ENCODE measurements around the gene ADARB2. TPM values are rescaled to one million over a fixed set of nuclear protein-coding genes. Genes with fewer than 3 reads are reported as not detected.

Gene ADARB2
- total and polyA plus RNA-seq, 2 experiments from 2014 or later: 2.0 to 5.0 TPM

DNA sequence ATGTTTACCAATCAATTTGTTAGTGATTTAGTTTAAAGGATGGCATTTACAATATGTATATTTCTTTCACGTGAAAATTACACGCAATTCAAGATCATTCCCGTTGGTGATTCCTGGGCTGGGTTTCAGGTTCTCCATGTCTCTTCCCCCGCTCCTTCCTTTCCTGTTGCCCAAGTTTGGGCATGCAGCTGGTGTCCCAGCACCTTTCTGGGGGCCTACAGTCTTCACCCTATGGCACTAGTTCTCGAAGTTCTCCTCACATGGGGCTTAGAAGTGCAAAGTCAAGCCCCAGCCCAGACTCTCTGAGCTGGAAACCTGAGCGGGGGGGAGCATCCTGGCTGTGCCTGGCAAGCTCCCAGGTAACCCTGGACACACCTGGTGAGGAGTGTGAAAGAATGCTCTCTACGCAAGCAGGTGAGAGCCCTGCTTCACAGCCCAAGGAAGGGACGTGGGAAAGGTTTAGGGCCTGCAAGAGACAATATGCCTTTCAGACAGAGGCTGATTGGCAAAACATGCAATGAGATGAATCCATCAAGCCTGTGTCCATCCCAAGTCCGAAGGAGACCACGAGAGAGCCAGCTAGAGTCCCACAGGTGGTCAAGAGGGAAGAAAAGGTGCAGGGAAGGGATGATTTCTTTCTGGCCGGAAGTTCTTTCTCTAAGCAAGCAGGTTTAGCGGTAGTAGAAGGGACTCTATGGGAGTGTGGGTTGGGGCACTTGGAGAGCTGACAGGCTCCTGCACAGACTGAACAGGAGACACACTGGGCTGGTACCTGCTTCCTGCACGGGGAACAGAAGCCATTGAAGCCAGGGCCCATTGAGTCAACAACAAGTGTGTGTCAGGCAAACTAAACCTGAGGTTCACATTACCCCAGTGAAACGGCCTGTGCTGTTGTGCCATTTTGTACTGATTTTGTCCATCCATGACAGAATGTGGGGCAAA lies 131.1 kb downstream of the ADARB2 start (continued):
- TF ChIP-seq, protein P1, sequence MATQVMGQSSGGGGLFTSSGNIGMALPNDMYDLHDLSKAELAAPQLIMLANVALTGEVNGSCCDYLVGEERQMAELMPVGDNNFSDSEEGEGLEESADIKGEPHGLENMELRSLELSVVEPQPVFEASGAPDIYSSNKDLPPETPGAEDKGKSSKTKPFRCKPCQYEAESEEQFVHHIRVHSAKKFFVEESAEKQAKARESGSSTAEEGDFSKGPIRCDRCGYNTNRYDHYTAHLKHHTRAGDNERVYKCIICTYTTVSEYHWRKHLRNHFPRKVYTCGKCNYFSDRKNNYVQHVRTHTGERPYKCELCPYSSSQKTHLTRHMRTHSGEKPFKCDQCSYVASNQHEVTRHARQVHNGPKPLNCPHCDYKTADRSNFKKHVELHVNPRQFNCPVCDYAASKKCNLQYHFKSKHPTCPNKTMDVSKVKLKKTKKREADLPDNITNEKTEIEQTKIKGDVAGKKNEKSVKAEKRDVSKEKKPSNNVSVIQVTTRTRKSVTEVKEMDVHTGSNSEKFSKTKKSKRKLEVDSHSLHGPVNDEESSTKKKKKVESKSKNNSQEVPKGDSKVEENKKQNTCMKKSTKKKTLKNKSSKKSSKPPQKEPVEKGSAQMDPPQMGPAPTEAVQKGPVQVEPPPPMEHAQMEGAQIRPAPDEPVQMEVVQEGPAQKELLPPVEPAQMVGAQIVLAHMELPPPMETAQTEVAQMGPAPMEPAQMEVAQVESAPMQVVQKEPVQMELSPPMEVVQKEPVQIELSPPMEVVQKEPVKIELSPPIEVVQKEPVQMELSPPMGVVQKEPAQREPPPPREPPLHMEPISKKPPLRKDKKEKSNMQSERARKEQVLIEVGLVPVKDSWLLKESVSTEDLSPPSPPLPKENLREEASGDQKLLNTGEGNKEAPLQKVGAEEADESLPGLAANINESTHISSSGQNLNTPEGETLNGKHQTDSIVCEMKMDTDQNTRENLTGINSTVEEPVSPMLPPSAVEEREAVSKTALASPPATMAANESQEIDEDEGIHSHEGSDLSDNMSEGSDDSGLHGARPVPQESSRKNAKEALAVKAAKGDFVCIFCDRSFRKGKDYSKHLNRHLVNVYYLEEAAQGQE (IDR thresholded peaks at IDR 0.05; ENCODE audit: unreplicated experiment): no peak
- TF ChIP-seq, protein P2, sequence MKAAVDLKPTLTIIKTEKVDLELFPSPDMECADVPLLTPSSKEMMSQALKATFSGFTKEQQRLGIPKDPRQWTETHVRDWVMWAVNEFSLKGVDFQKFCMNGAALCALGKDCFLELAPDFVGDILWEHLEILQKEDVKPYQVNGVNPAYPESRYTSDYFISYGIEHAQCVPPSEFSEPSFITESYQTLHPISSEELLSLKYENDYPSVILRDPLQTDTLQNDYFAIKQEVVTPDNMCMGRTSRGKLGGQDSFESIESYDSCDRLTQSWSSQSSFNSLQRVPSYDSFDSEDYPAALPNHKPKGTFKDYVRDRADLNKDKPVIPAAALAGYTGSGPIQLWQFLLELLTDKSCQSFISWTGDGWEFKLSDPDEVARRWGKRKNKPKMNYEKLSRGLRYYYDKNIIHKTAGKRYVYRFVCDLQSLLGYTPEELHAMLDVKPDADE (IDR thresholded peaks at IDR 0.05): no peak
- TF ChIP-seq EZH2phosphoT487 (IDR thresholded peaks at IDR 0.05; ENCODE audit: unreplicated experiment): no peak
- no peak for TF ChIP-seq NANOG (IDR thresholded peaks at IDR 0.05; ENCODE audit: borderline replicate concordance)
- TF ChIP-seq EZH2 (IDR thresholded peaks at IDR 0.05; ENCODE audit: low read depth, unreplicated experiment): no peak
- TF ChIP-seq, protein P3, sequence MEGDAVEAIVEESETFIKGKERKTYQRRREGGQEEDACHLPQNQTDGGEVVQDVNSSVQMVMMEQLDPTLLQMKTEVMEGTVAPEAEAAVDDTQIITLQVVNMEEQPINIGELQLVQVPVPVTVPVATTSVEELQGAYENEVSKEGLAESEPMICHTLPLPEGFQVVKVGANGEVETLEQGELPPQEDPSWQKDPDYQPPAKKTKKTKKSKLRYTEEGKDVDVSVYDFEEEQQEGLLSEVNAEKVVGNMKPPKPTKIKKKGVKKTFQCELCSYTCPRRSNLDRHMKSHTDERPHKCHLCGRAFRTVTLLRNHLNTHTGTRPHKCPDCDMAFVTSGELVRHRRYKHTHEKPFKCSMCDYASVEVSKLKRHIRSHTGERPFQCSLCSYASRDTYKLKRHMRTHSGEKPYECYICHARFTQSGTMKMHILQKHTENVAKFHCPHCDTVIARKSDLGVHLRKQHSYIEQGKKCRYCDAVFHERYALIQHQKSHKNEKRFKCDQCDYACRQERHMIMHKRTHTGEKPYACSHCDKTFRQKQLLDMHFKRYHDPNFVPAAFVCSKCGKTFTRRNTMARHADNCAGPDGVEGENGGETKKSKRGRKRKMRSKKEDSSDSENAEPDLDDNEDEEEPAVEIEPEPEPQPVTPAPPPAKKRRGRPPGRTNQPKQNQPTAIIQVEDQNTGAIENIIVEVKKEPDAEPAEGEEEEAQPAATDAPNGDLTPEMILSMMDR (conservative IDR thresholded peaks at IDR 0.05; ENCODE audit: low read depth in 2 of 2): no peak
- no peak for TF ChIP-seq JUNB (IDR thresholded peaks at IDR 0.05; ENCODE audit: unreplicated experiment)

DNA sequence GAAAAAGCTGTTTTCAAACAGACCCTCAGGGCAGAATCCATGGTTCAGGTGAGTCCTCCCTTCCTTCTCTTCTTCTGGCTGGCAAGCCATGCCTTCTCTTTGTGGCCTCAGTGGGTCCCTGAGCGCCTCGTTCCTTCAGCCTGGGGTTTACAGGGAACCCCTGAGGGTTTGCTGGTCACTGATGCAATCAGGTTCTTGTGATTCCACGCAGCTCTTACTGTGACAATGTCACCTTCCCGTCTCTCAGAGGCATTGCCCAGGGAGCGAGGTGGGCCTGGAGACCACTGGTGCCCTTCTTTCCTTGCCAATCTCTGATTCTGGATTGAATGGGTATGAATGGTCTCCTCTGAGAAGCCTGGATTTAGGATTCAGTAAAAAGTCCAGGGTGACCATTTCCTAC lies 132.2 kb downstream of the ADARB2 start:
- H3K4me2 ChIP-seq: no peak overlapping the region
- H3K27me3 Mint-ChIP-seq (ENCODE audit: insufficient read depth, low read depth, poor library complexity): peaks cover 23% of the 10 kb centered on the region
- TF ChIP-seq EZH2 (IDR thresholded peaks at IDR 0.05; ENCODE audit: low read depth, unreplicated experiment) (no peak), POLR2AphosphoS5 (IDR thresholded peaks at IDR 0.05; ENCODE audit: low read depth) (no peak)
- TF ChIP-seq, protein P3 (conservative IDR thresholded peaks at IDR 0.05; ENCODE audit: low read depth in 2 of 2): no peak

More for the DNA sequence above, 132.2 kb downstream of the ADARB2 start:
- Mint-ChIP-seq H3K4me3 (no peak overlapping the region), H3K27ac (no peak overlapping the region), H3K4me1 (peaks cover 37% of the 10 kb centered on the region), H3K36me3 (ENCODE audit: low read depth) (no peaks in the 10 kb centered on the region), H3K9me3 (no peaks in the 10 kb centered on the region)
- Histone ChIP-seq H3K79me2 (replicated peaks; ENCODE audit: insufficient read depth) (no peaks in the 10 kb centered on the region), H3K4me3 (no peak overlapping the region), H3K9me2 (ENCODE audit: insufficient read depth) (no peaks in the 10 kb centered on the region), H3F3A (replicated peaks; ENCODE audit: low read depth) (no peaks in the 10 kb centered on the region), H3K27me3 (ENCODE audit: insufficient read depth) (no peaks in the 10 kb centered on the region), H3K27ac (ENCODE audit: low read depth) (no peak overlapping the region), H4K20me1 (replicated peaks; ENCODE audit: insufficient read depth) (no peaks in the 10 kb centered on the region; the same call in 1 of the 2 replicates), H3K4me1 (ENCODE audit: insufficient read depth) (peaks cover 6% of the 10 kb centered on the region), H3K36me3 (ENCODE audit: insufficient read depth) (no peaks in the 10 kb centered on the region), H2AFZ (no peak overlapping the region)
- no peak for ATAC-seq
- DNase-seq (ENCODE audit: low spot score): no peak
